Measurements from ENCODE around the gene C11orf91.

GRCh38 chr11:33669598-33670249, 30.9 kb downstream of the C11orf91 start:
- TF ChIP-seq CTCF (IDR thresholded peaks at IDR 0.05; ENCODE audit: borderline replicate concordance, extremely low read depth, low read length, poor library complexity, severe bottlenecking): no peak
- TF ChIP-seq EZH2 (IDR thresholded peaks at IDR 0.05; ENCODE audit: borderline replicate concordance, low read depth, low read length, severe bottlenecking): no peak

Data from DND-41 (cell line).